ENCODE measurements around the gene FAM13A.

FAM13A gene

DNA sequence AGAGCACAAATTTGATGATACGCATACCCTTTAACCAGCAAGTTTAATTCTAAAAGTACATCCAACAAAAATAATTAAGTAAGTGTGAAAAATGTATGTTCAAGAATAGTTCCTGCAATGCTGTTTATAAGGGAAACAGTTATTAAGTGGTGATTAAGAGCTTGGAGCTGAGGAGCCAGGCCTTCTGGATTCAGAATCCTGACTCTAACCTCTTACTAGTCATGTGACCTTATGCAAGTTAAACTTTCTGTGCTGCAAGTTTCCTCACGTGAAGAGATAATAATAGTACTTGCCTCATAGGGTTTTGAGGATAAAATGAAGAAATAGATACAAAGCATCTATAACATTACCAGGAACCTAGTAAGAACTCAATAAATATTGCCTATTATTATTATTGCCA lies 77.7 kb downstream of the FAM13A start:
- Mint-ChIP-seq H3K9me3 (no peaks in the 10 kb centered on the region), H3K4me3 (no peak overlapping the region), H3K4me1 (ENCODE audit: low read depth in 2 of 2) (no peaks in the 10 kb centered on the region), H3K27ac (no peak overlapping the region), H3K27me3 (peaks cover 0 to 26% of the 10 kb centered on the region in 2 donors), H3K36me3 (ENCODE audit: insufficient read depth) (no peaks in the 10 kb centered on the region)
- ATAC-seq (replicated peaks) (no peak), DNase-seq (no peak)

GRCh38 chr4:88976775-88977035 lies 80.3 kb downstream of the FAM13A start:
- DNase-seq (no peak), ATAC-seq (replicated peaks) (no peak)
- Mint-ChIP-seq H3K4me3 (no peak overlapping the region), H3K27ac (no peak overlapping the region), H3K9me3 (peaks cover 0 to 3% of the 10 kb centered on the region in 2 donors), H3K36me3 (ENCODE audit: insufficient read depth) (no peaks in the 10 kb centered on the region), H3K27me3 (peaks cover 13 to 25% of the 10 kb centered on the region in 2 donors), H3K4me1 (ENCODE audit: low read depth in 2 of 2) (no peaks in the 10 kb centered on the region)

- no peak for ATAC-seq (replicated peaks)
- Mint-ChIP-seq H3K27me3 (peaks cover 13 to 20% of the 10 kb centered on the region in 2 donors), H3K4me1 (ENCODE audit: low read depth in 2 of 2) (no peaks in the 10 kb centered on the region), H3K4me3 (no peak overlapping the region), H3K36me3 (ENCODE audit: insufficient read depth) (no peaks in the 10 kb centered on the region), H3K9me3 (peaks cover 0 to 3% of the 10 kb centered on the region in 2 donors), H3K27ac (no peak overlapping the region)
- no peak for DNase-seq
Measured at GRCh38 chr4:88975958-88976774, 80.8 kb downstream of the FAM13A start.

GRCh38 chr4:88971536-88971935 lies 85.4 kb downstream of the FAM13A start:
- Mint-ChIP-seq H3K9me3 (peaks cover 0 to 3% of the 10 kb centered on the region in 2 donors), H3K4me1 (ENCODE audit: low read depth in 2 of 2) (no peaks in the 10 kb centered on the region), H3K36me3 (ENCODE audit: insufficient read depth) (no peaks in the 10 kb centered on the region), H3K4me3 (no peak overlapping the region), H3K27me3 (peaks cover 19 to 24% of the 10 kb centered on the region in 2 donors), H3K27ac (no peak overlapping the region)
- no peak for DNase-seq
- no peak for ATAC-seq (replicated peaks)

DNA sequence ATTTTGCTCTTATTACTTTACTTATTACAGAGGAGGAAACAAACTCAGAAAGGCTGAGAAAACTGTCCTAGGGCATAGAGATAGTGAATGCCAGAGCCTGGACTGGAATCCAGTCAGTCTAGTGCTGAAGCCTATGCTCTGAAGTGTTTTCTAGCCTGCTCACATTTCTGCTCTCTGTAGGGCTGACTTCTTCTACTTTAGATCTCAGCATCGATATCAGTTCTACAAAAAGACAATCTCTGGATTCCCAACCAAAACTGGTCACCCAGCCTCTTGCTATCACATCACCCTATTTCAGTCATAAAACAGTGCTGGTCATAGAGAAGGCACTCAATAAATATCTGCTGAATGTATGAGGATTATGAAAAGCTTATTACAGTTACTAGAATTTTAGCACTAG lies 87.2 kb downstream of the FAM13A start:
- H3K9me3 Mint-ChIP-seq: peaks cover 0 to 3% of the 10 kb centered on the region in 2 donors
- no peak overlapping the region for H3K27ac Mint-ChIP-seq
- ATAC-seq (replicated peaks): no peak
- H3K36me3 Mint-ChIP-seq (ENCODE audit: insufficient read depth): no peaks in the 10 kb centered on the region
- no peak overlapping the region for H3K4me3 Mint-ChIP-seq
- no peaks in the 10 kb centered on the region for H3K4me1 Mint-ChIP-seq (ENCODE audit: low read depth in 2 of 2)
- no peak for DNase-seq
- peaks cover 7 to 24% of the 10 kb centered on the region in 2 donors for H3K27me3 Mint-ChIP-seq

- ATAC-seq (replicated peaks): no peak
- no peak overlapping the region for H3K27ac Mint-ChIP-seq
- no peaks in the 10 kb centered on the region for H3K4me1 Mint-ChIP-seq (ENCODE audit: low read depth in 2 of 2)
- no peak for DNase-seq
- H3K36me3 Mint-ChIP-seq (ENCODE audit: insufficient read depth): no peaks in the 10 kb centered on the region
- H3K9me3 Mint-ChIP-seq: peaks cover 0 to 3% of the 10 kb centered on the region in 2 donors
- H3K4me3 Mint-ChIP-seq: no peak overlapping the region
- peaks cover 2 to 24% of the 10 kb centered on the region in 2 donors for H3K27me3 Mint-ChIP-seq
Measured at GRCh38 chr4:88969271-88969670, 87.7 kb downstream of the FAM13A start.

GRCh38 chr4:88967883-88968331 lies 89.1 kb downstream of the FAM13A start:
- Mint-ChIP-seq H3K9me3 (no peaks in the 10 kb centered on the region), H3K36me3 (ENCODE audit: insufficient read depth) (no peaks in the 10 kb centered on the region), H3K4me3 (no peak overlapping the region), H3K4me1 (ENCODE audit: low read depth in 2 of 2) (no peaks in the 10 kb centered on the region), H3K27ac (no peak overlapping the region), H3K27me3 (peaks cover 0 to 14% of the 10 kb centered on the region in 2 donors)
- no peak for ATAC-seq (replicated peaks)
- no peak for DNase-seq

DNA sequence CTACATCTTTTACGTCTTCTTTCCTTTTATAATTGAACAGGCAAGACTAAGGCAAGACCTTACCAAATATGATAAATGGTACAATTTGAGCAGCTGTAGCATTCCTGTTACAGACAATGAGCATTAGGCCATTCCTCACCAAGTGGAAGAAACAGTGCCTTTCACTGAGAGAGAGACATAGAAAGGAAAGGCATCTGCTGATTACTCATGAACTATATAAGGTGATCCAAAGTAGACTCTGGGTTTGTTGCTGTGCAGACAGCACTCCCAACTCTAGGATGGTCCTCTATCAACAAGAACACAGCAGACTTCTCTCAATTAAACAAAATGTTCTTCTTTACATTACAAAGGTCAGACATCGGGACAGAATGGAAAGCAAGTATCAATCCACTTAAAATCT lies 91.9 kb downstream of the FAM13A start:
- ATAC-seq (replicated peaks) (no peak), DNase-seq (no peak)
- Mint-ChIP-seq H3K36me3 (ENCODE audit: insufficient read depth) (no peaks in the 10 kb centered on the region), H3K9me3 (no peaks in the 10 kb centered on the region), H3K27me3 (peaks cover 6 to 7% of the 10 kb centered on the region in 2 donors), H3K27ac (no peak overlapping the region), H3K4me1 (ENCODE audit: low read depth in 2 of 2) (no peaks in the 10 kb centered on the region), H3K4me3 (no peak overlapping the region)

- Mint-ChIP-seq H3K27me3 (peaks cover 6 to 8% of the 10 kb centered on the region in 2 donors), H3K4me1 (ENCODE audit: low read depth in 2 of 2) (no peaks in the 10 kb centered on the region), H3K27ac (no peak overlapping the region), H3K36me3 (ENCODE audit: insufficient read depth) (no peaks in the 10 kb centered on the region), H3K9me3 (no peaks in the 10 kb centered on the region), H3K4me3 (no peak overlapping the region)
- DNase-seq (no peak), ATAC-seq (replicated peaks) (no peak)
Measured at GRCh38 chr4:88964450-88964849, 92.5 kb downstream of the FAM13A start.

DNA sequence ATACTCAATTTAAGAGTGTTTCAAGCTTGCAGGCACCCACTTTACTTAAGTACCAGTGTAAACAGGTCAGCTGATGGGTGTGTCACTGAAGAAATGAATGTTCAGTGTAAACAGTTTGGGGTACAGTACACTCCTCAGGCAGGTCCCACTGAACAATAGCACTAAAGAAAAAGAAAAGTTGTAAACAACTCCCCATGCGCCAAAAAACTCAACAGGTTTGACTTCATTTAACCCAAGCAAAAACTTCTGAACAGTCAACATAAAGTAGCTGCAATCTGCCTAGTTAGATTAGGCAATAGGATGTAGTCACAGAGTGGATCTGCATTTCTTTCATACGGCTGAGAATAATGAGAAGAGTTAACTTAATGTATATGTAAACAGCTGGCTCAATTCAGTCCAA lies 93.2 kb downstream of the FAM13A start:
- Mint-ChIP-seq H3K36me3 (ENCODE audit: insufficient read depth) (no peaks in the 10 kb centered on the region), H3K9me3 (no peaks in the 10 kb centered on the region), H3K4me1 (ENCODE audit: low read depth in 2 of 2) (no peaks in the 10 kb centered on the region), H3K27me3 (peaks cover 6 to 10% of the 10 kb centered on the region in 2 donors), H3K4me3 (no peak overlapping the region), H3K27ac (no peak overlapping the region)
- ATAC-seq (replicated peaks) (no peak), DNase-seq (no peak)

- H3K9me3 Mint-ChIP-seq: no peaks in the 10 kb centered on the region
Measured at GRCh38 chr4:88962396-88962795, 94.6 kb downstream of the FAM13A start.

DNA sequence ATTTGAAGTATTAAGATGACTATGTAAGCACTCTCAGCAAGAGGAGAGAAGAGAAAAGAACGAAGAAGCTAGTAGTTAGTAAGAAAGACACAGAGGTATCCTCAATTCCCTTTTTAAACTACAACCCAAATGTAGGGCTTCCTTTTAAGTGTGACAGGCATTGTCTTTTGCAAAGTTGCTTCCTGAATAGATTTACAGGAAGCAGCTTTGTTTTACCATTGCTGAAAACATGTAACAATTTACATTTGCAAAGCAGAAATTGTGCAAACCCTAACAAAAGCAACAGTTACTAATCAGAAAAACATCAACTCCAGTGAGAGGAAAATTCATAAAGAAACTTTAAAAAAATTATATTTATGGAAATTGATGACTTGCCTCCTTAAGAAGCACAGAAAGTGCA lies 96.4 kb downstream of the FAM13A start:
- no peak overlapping the region for H3K4me3 Mint-ChIP-seq
- peaks cover 6 to 18% of the 10 kb centered on the region in 2 donors for H3K27me3 Mint-ChIP-seq
- ATAC-seq (replicated peaks) (no peak), DNase-seq (no peak)
- H3K36me3 Mint-ChIP-seq (ENCODE audit: insufficient read depth): no peaks in the 10 kb centered on the region
- H3K27ac Mint-ChIP-seq: no peak overlapping the region
- no peaks in the 10 kb centered on the region for H3K9me3 Mint-ChIP-seq
- no peaks in the 10 kb centered on the region for H3K4me1 Mint-ChIP-seq (ENCODE audit: low read depth in 2 of 2)

More at GRCh38 chr4:88962396-88962795, 94.6 kb downstream of the FAM13A start:
- no peaks in the 10 kb centered on the region for H3K36me3 Mint-ChIP-seq (ENCODE audit: insufficient read depth)
- no peaks in the 10 kb centered on the region for H3K4me1 Mint-ChIP-seq (ENCODE audit: low read depth in 2 of 2)
- no peak for DNase-seq
- no peak overlapping the region for H3K4me3 Mint-ChIP-seq
- ATAC-seq (replicated peaks): no peak
- no peak overlapping the region for H3K27ac Mint-ChIP-seq
- peaks cover 6 to 15% of the 10 kb centered on the region in 2 donors for H3K27me3 Mint-ChIP-seq

- Mint-ChIP-seq H3K27me3 (peaks cover 6 to 18% of the 10 kb centered on the region in 2 donors), H3K9me3 (no peaks in the 10 kb centered on the region), H3K4me1 (ENCODE audit: low read depth in 2 of 2) (no peaks in the 10 kb centered on the region), H3K36me3 (ENCODE audit: insufficient read depth) (no peaks in the 10 kb centered on the region), H3K27ac (no peak overlapping the region), H3K4me3 (no peak overlapping the region)
- DNase-seq (no peak), ATAC-seq (replicated peaks) (no peak)
Measured at GRCh38 chr4:88958080-88958479, 98.9 kb downstream of the FAM13A start.

- DNase-seq: no peak
- H3K9me3 Mint-ChIP-seq: no peaks in the 10 kb centered on the region
- H3K27me3 Mint-ChIP-seq: peaks cover 5 to 18% of the 10 kb centered on the region in 2 donors
- H3K4me1 Mint-ChIP-seq (ENCODE audit: low read depth in 2 of 2): no peaks in the 10 kb centered on the region
- no peaks in the 10 kb centered on the region for H3K36me3 Mint-ChIP-seq (ENCODE audit: insufficient read depth)
- H3K4me3 Mint-ChIP-seq: no peak overlapping the region
- no peak for ATAC-seq (replicated peaks)
- no peak overlapping the region for H3K27ac Mint-ChIP-seq
Measured at GRCh38 chr4:88957570-88957969, 99.4 kb downstream of the FAM13A start.
